PFSK-1 (cell line): ENCODE results near the gene TMEM109. TPM values are rescaled to one million over a fixed set of nuclear protein-coding genes. Genes with fewer than 3 reads are reported as not detected.

Experiments
- FOXP2 ChIP-seq: optimal IDR thresholded peaks from 2 replicates; pipeline ENCODE3; 2011; ENCODE audit warnings: borderline replicate concordance, control low read depth, inconsistent platforms; ENCODE audit not compliant: insufficient read depth; ENCODE audit errors: extremely low read length, extremely low read depth
- POLR2AphosphoS5 ChIP-seq: IDR thresholded peaks from 2 replicates; pipeline ENCODE4 v1.6.1; 2012; ENCODE audit warnings: low read depth, mild to moderate bottlenecking, control low read depth, low read length, moderate library complexity
- REST ChIP-seq, 2 experiments: IDR thresholded peaks; 2 replicates each; pipeline versions ENCODE4 v1.6.1 to v1.8.0; 2011 to 2012; ENCODE audit warnings: low read depth in 2 of 2, low read length in 2 of 2, control low read depth in 1 of 2, inconsistent platforms in 1 of 2, mild to moderate bottlenecking in 1 of 2, moderate library complexity in 1 of 2; ENCODE audit not compliant: insufficient read depth in 1 of 2
- SIN3A ChIP-seq: IDR thresholded peaks from 2 replicates; pipeline ENCODE4 v1.6.1; 2012; ENCODE audit warnings: mild to moderate bottlenecking, low read length, moderate library complexity, borderline replicate concordance; ENCODE audit not compliant: insufficient read depth
- TAF1 ChIP-seq: IDR thresholded peaks from 2 replicates; pipeline ENCODE4 v1.6.1; 2012; ENCODE audit warnings: low read length, control low read depth, borderline replicate concordance; ENCODE audit not compliant: insufficient read depth
- polyA plus RNA-seq: library from polyadenylated mRNA; unstranded; fragments of >200 nt; gene quantifications from one replicate; pipeline ENCODE4 v1.2.1, GENCODE V29; 2012; ENCODE audit warnings: low read depth, missing spikeins; ENCODE audit not compliant: insufficient read length

Gene TMEM109
- polyA plus RNA-seq: 63.6 TPM

- peak; percentile 30 for TF ChIP-seq FOXP2
- TF ChIP-seq REST (IDR thresholded peaks at IDR 0.05; ENCODE audit: insufficient read depth in 1 of 2, low read depth in 2 of 2, low read length in 2 of 2): no peak
- TF ChIP-seq SIN3A: peak; percentile 13; the same call in 1 of the 2 replicates
- TF ChIP-seq TAF1: peak; percentile 49; the same call in 1 of the 2 replicates
- TF ChIP-seq POLR2AphosphoS5: peak; percentile 61
Measured at GRCh38 chr11:60913793-60914632, at the start of gene TMEM109. TSS of gene TMEM109 (plus strand) at chr11:60914158. CDS start at chr11:60919694, 5,536 bp downstream.

- TF ChIP-seq FOXP2 (no peak), SIN3A (no peak), REST (IDR thresholded peaks at IDR 0.05; ENCODE audit: insufficient read depth in 1 of 2, low read depth in 2 of 2, low read length in 2 of 2) (no peak), TAF1 (no peak), POLR2AphosphoS5 (no peak)
Measured at GRCh38 chr11:60864856-60865513, 49.0 kb upstream of the TMEM109 start.

GRCh38 chr11:60866911-60867870 lies 46.8 kb upstream of the TMEM109 start, which contains the start of gene ZP1:
TSS of gene ZP1 (plus strand) at chr11:60867542. CDS start at chr11:60867562, 20 bp downstream.
- TF ChIP-seq POLR2AphosphoS5 (no peak), SIN3A (no peak), REST (IDR thresholded peaks at IDR 0.05; ENCODE audit: insufficient read depth in 1 of 2, low read depth in 2 of 2, low read length in 2 of 2) (no peak), FOXP2 (no peak), TAF1 (no peak)

- TF ChIP-seq POLR2AphosphoS5 (no peak), SIN3A (no peak), TAF1 (no peak), REST (IDR thresholded peaks at IDR 0.05; ENCODE audit: insufficient read depth in 1 of 2, low read depth in 2 of 2, low read length in 2 of 2) (no peak), FOXP2 (no peak)
Measured at GRCh38 chr11:60867871-60868681, 45.9 kb upstream of the TMEM109 start.
